ENCODE results near the gene CTBP1.
"Not testable (repeated sequence)": the region's sequence is repeated elsewhere in the genome, so short reads cannot be mapped to it uniquely, and the experiment has no call there.

Gene CTBP1

GRCh38 chr4:1294891-1295290 is 46.0 kb upstream of the CTBP1 start:
- TF ChIP-seq, protein P1, sequence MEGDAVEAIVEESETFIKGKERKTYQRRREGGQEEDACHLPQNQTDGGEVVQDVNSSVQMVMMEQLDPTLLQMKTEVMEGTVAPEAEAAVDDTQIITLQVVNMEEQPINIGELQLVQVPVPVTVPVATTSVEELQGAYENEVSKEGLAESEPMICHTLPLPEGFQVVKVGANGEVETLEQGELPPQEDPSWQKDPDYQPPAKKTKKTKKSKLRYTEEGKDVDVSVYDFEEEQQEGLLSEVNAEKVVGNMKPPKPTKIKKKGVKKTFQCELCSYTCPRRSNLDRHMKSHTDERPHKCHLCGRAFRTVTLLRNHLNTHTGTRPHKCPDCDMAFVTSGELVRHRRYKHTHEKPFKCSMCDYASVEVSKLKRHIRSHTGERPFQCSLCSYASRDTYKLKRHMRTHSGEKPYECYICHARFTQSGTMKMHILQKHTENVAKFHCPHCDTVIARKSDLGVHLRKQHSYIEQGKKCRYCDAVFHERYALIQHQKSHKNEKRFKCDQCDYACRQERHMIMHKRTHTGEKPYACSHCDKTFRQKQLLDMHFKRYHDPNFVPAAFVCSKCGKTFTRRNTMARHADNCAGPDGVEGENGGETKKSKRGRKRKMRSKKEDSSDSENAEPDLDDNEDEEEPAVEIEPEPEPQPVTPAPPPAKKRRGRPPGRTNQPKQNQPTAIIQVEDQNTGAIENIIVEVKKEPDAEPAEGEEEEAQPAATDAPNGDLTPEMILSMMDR (IDR thresholded peaks at IDR 0.05; ENCODE audit: insufficient read depth, low read depth, low read length, missing control alignments), result no peak
- DNase-seq (ENCODE audit: low read depth), result no peak
- no peak overlapping the region for H3K4me3 ChIP-seq (ENCODE audit: low read length)

DNA sequence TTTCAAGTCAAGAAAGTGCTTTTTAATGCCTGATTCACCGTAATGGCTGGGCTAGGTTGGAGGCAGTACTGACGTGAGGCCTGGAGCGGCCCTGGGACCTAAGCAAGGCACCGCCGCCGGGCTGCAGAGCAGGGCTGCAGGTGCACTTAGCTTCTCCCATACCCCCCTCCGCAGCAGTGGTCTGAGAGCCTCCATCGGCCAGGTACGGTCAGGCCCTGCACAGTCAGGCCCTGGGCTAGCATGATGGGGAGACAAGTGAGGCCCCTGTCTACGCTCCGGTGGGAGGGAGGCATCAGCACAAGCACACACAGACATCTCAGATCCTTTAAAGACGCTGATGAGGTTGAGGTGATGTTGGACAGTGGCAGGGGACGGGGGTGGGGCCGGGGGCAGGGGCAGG is 45.5 kb upstream of the CTBP1 start:
- TF ChIP-seq, protein P1 (IDR thresholded peaks at IDR 0.05; ENCODE audit: insufficient read depth, low read depth, low read length, missing control alignments), result no peak
- H3K4me3 ChIP-seq (ENCODE audit: low read length), result no peak overlapping the region
- DNase-seq (ENCODE audit: low read depth), result no peak

GRCh38 chr4:1293991-1294390 is 45.1 kb upstream of the CTBP1 start:
- H3K4me3 ChIP-seq (ENCODE audit: low read length), result no peak overlapping the region
- TF ChIP-seq, protein P1 (IDR thresholded peaks at IDR 0.05; ENCODE audit: insufficient read depth, low read depth, low read length, missing control alignments), result no peak
- no peak for DNase-seq (ENCODE audit: low read depth)

DNA sequence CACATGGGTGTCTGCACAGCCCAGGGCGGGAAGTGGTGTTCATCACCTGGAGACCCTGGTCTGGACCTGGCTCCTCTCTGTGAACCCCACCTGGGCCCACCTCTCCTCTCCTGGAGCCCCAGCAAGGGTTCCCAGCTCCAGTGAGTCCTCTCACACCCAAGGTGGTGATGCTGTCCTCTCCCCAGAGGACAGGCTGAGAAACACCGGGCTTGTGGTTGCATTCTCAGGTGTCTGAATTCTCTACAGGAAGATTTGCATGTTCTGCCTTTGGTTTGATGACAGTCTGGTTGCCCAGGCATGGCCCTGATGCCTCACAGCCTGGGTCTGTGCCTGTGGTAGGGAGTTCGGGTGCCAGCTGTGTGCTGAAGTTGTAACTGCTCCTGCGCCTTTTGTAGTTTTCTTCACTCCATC is 44.6 kb upstream of the CTBP1 start:
- TF ChIP-seq, protein P1 (IDR thresholded peaks at IDR 0.05; ENCODE audit: insufficient read depth, low read depth, low read length, missing control alignments), result no peak
- no peak overlapping the region for H3K4me3 ChIP-seq (ENCODE audit: low read length)
- no peak for DNase-seq (ENCODE audit: low read depth)

- H3K4me3 ChIP-seq (ENCODE audit: low read length); DNase-seq (ENCODE audit: low read depth): not testable (repeated sequence)
Measured at GRCh38 chr4:1292703-1293011, 43.7 kb upstream of the CTBP1 start.

DNA sequence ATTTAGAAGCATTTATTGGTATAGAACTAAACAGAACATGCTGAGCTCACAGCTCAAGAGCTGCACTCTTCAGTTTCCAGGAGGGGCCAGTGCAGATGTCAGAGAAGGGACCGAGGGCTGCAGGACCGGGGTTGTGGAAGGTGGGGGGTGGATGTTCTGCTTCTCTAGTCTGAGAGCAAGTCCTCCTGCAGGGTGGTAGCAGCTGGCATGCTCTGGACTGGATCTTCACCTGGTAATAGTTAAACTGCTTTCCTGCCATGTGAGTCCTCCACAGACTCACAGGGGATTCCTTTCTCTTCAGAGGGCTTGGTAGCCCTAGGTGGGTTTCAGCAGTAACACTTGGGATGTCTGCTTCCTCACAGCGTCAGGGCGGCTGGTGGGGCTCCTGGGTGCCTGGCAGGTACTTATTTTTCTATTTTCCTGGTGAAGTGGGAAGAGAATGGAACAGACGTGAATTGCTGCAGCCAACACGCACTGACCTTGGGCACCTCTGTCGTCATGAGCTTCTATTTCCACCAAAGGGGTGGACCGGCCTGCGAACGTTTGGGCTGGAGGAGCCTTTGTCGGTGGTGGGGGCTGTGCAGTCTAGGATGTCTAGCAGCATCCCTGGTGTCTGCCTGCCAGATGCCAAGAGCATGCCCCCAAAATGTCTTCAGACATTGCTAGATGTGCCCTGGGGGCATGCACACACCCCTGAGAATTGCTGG is 43.2 kb upstream of the CTBP1 start:
- TF ChIP-seq, protein P1 (IDR thresholded peaks at IDR 0.05; ENCODE audit: insufficient read depth, low read depth, low read length, missing control alignments), result no peak
- no peak for DNase-seq (ENCODE audit: low read depth)
- H3K4me3 ChIP-seq (ENCODE audit: low read length), result no peak overlapping the region

- TF ChIP-seq, protein P1 (IDR thresholded peaks at IDR 0.05; ENCODE audit: insufficient read depth, low read depth, low read length, missing control alignments), result no peak
- no peak for DNase-seq (ENCODE audit: low read depth)
Measured at GRCh38 chr4:1291091-1291490, 42.2 kb upstream of the CTBP1 start.

More at GRCh38 chr4:1291091-1291490, 42.2 kb upstream of the CTBP1 start:
- peak overlapping the region; percentile 85 for H3K4me3 ChIP-seq (ENCODE audit: low read length)

Measured in epithelial cell of esophagus (primary cell).